Body of pancreas (tissue), 4 donors: Measurements from ENCODE around the gene KCNMB1.

ENCODE experiments used
- CTCF ChIP-seq, 7 experiments: fragments of 450-650 bp in 4 of 7; fragments of 200-600 bp in 3 of 7; sonication (generic) in 3 of 7; IDR thresholded peaks; one replicate each; pipeline ENCODE4 v1.5.1; 2016 to 2019; ENCODE audit warnings: antibody characterized with exemption in 7 of 7
- POLR2A ChIP-seq, 3 donors: fragments of 450-650 bp; IDR thresholded peaks; one replicate each; pipeline ENCODE4 v1.6.1; 2016; ENCODE audit warnings: antibody characterized with exemption in 3 of 3, mild to moderate bottlenecking in 2 of 3

GRCh38 chr5:170393958-170394357, 4.8 kb upstream of the KCNMB1 start:
- TF ChIP-seq CTCF (IDR thresholded peaks at IDR 0.05) (no peak), POLR2A (IDR thresholded peaks at IDR 0.05) (no peak)
